T1000 (cell line): ENCODE results near the gene CLASP1.
"Not testable (repeated sequence)": the region's sequence is repeated elsewhere in the genome, so short reads cannot be mapped to it uniquely, and the experiment has no call there.

Experiments used
- DNase-seq: peaks from one replicate; lab custom pipeline; 2025; ENCODE audit warnings: mixed read lengths; lab: John Stamatoyannopoulos, UW

CLASP1 gene

DNA sequence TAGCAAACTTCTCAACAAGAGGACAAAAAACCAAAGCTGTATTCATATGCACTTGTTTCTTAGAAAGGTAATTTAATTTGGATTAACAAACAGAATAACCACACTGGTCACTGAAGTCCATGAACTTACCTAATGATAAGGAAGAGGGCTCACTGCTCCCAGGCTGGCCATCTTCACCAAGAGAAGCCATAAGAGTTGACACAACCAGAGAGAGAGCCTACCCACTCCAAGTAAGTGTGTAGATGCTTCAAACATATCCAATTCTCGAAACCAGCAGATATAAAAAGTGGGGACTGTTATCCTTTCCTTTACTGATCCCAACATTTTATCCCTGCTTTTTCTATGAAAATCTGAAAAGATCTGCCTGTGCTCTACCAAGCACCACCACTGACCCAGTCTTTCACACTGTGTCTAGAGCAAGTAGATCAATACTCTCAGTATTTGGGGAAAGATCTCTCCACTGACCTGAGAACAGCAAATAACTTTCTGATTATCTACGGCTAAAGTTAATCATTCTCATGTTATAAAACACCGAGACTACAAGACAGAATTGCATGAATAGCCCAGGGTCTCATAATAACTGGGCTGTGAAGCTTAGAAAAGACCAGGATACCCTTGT lies 230.1 kb downstream of the CLASP1 start:
- no peak for DNase-seq

DNA sequence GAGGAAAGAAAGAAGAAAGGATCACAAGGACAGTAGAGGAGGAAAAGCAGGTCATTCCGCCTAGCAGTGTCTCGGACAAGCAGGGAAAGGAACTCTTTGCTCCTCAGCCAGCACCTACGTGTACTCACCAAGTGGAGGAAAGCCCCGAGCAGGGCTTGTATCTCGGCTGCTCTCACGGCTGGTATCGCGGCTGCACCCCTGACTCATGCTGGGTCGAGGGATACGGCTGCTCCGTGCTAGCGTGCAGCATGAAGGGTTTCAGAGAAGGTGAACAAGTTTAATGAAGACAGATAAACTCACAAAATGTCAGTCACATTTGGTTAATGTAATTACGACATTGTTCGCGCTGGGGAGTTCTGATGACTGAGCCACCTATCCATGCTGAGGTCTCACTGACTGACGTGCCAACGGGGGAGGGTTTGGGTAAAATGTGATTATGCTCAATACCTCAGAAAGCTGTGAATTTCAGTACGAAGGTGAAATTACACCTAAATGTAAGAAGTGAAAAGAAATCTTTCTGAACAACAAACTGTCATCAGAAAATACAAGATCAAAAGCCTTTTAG lies 230.7 kb downstream of the CLASP1 start:
- DNase-seq = no peak

DNA sequence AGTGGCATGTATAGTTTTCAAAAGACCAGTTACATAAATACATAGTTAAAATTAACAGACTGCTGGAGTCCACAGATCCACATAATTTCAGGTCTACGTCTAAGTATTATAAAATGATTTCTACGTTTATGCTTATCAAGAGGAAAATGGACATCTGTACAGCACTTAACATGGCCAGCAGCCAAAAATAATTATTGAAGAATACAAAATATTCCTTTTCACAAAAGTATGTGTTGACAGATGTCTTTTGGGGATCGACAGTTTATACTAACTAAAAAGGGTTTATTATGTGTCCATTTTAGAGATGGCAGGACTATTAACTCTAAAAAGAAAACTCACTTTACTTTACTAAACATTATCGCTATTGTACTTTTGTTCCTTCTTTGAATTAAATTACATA lies 231.4 kb downstream of the CLASP1 start:
- DNase-seq = no peak

DNA sequence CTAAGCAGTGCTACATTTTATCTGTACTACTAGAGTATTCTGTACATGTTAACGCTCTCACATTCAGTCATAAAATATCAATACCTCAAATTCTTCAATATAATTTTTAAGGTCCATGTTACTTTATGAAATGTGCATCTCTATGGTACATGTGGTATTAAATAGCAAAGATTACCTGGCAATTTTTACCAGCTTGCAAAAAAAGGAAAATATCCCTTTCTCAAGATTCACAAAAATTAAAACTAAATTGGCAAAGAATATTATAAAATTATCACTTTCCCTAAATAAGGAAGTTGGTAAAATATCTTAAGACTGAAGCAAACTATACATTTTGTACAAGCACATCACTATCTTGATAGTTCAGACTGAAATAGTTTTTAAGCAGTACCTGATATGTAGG lies 233.5 kb downstream of the CLASP1 start:
- DNase-seq = no peak

DNA sequence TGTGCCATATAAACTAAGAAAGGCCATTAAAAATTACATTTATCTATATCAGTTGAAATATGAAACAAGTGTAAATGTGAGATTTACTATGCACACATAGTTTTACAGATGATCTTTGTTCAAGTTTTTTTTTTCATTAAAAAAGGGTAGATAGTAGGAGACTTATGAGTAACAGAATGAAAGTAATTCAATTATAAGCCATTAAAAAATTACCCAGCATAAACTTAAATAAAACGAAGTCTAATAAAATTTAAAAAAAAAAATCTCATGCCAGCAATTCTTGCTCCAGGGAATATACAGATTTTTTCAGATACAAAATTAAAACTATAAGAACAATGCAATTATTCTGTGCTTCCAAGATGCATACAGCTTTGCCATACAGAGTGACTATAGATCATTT lies 236.9 kb downstream of the CLASP1 start:
- no peak for DNase-seq

DNA sequence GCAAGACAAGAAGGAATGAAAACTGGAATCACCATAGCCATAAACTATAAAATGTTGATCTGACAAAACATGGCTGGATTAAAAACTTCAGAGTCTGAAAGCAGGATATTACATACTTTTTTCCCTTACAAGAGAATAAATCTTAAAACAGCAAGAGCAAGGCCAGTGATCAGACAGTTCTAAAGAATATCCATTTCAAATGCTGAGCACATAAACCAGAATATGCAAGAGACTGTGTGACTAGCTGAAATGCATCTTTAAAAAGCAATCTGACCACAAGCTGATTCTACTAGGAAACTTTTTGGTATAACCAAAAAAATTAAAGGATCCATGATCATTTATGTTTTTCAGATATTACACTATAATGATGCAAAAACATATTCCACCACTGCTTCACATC lies 239.3 kb downstream of the CLASP1 start:
- no peak for DNase-seq

DNA sequence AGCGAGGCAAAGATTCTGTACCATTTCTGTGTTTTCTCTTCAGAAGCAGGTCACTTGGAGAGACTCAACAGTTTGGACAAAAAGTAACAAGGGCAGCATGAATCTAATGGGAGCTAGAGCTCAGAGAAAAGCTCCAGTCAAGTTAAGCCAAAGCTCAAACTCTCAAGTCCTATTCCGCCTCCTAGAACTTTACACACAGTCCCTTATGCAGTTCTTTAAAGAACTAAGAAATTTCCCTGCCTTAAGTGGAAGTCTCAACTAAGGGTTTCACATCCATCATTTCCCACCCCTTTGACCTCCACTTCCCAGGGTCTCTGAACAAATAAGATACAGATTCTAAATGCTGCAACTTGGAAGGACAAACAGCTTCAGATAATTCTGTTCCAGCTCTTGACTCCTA lies 239.9 kb downstream of the CLASP1 start:
- DNase-seq = no peak

DNA sequence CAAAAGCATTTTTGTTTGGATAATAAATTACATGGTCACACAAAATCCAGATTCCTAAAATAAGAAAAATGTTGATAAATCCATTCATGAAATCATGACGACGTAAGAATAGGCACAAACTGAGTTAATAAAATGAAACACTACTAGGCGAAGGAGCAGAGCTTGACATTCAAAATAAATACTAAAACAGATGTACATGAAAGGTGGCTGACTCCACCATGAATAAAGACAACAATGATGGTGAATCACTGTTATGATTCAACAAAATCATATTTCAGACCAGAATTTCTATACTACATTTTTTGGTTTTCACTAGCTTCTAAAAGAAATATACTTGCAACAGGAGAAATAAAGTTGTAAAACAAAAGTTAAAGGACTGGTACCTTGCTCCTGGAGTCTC lies 240.6 kb downstream of the CLASP1 start:
- DNase-seq = no peak

DNA sequence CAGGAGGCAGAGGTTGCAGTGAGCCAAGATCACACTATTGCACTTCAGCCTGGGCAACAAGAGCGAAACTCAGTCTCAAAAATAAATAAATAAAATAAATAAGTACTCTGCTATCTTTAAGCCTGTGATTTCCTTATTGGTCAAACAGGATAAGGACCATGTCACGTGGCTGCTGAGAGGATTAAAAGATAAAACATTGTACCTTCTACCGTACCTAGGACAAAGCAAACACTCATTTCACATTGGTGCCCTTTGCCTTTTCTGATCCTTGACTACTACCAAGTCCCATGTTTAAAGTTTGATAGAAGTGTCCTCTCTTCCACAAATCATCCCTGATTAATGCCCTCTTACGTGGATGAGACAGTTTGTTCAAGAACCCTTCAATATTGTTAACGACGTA lies 244.0 kb downstream of the CLASP1 start:
- no peak for DNase-seq

DNA sequence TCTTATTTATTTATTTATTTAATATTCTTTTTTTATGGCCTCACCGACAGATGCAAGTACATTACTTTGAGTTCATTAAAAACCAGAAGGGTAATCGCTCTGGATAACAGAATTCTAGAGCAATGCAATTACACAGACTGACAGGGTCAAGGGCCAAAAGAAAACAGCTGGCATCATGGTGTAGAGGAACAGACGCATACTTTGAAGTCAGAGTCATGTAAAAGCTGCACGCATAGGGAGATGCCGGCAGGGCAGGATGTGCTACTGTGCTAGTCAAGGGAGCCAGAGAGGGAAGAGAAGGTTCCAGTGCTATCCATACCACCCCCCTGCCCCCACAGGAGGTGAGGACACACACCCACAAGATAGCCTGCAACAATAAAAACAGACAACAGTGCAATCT lies 249.1 kb downstream of the CLASP1 start:
- no peak for DNase-seq

DNA sequence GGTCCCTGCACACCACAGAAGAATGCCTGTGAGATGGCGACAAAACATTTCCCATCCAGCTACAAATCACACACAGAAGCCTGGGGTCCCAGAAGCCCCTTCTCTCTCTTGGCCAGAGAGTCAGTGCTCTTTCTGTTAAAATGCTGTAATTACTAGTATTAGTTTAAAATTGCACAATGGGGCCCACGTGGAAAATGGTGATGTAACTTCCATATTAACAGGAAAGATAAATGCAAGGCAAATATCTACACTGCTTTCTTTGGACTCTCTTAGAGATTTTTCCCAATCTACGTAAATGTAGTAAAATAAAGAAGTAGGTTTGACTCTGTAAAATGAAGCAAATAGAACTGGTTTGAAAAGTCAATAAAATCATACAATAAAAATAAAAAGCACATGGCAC lies 250.4 kb downstream of the CLASP1 start:
- DNase-seq = no peak

DNA sequence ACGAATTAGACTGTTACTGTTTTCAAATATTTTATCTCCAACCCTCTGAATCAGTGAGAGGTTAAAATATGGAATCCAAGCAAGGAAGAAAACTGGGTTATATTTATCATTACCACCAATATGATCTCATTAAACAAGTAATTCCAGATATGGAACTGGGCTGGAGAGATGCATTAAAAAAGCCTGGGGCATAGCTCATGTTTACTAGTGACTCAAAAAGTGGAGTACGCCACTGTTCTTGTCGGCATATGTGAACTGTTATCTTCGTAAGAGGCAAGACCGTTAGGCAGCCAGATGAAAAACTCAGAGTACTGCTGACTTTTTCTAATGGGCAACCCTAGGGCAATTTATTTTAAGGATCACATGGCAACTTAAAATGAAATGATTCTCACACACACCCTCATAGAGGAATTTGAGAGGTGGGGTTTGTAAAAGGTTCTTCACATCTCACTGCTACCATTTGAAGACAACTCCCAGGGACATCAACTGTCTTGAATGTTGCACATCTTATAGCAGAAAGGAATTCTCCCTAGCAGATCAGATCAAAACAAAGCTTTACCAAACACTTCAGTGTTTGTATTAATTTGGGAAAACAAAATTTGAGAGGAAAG lies 259.1 kb downstream of the CLASP1 start:
- no peak for DNase-seq

DNA sequence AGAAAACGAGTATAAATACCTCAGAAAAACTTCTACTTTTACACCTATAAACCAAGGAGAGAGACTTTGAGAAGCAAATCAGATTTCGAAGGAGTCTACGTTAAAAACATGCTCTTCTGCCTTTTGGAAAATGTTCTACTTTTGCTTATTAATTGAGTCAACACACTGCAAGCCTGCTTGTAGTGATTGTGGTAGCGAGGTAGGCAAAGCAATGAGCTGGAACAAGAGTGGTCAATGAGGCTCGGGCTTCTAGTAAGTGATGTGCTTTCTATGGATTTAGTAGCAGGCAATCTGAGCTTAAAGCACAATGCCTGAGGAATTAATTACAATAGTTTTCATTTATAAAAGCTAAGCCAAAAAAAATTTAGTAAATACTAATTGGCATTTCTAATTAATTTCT lies 260.9 kb downstream of the CLASP1 start:
- DNase-seq = no peak

DNA sequence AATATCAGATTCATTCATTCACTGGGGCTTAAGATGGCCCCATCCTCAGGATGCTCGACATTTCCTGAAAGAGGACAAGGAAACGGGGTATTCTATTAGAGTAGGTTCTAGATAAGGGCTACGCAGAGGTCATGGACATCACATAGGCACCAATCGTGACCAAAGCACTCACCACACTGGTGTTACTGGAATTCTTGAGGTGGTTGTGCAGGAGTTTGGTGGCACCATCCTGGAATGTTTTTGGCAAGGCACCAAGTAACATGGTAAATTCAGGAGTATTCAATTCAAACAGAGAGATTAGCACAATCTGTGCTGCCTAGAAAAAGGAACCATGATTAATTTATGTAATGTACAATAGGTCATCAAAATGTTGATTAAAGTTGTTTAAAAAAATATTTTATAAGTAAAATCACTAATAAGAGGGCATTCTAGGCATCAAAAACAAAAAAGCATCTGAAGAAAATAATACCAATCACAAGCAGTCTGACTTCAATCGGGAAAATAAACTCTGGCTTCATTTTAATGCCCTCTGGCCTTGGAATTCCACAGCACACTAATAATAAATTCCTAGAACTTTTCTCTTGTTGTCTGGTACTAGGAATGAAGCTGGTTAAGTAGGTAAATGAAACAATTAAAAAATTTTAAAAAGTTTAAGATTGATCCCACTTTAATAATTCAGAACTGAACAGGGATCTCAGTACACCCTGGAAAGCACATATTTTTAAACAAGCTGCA lies 261.5 kb downstream of the CLASP1 start:
- no peak for DNase-seq

DNA sequence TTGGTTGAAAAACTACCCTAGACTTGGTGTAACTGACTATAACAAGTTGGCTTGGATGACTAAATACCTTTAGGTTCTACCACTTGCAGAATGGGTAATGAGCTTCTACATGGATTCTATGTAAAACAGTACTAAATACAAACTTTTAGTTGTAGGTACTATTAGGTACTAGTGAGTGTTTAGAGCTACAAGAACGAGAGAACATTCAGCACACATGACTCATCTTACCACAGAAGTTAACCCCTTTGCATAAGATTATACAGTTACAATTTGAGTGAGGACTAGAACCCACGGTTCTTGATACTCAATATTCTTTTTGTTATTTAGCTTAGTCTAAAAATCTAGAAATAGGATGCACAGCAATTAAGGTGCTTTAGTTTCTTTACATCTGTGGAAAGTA lies 262.6 kb downstream of the CLASP1 start:
- no peak for DNase-seq

DNA sequence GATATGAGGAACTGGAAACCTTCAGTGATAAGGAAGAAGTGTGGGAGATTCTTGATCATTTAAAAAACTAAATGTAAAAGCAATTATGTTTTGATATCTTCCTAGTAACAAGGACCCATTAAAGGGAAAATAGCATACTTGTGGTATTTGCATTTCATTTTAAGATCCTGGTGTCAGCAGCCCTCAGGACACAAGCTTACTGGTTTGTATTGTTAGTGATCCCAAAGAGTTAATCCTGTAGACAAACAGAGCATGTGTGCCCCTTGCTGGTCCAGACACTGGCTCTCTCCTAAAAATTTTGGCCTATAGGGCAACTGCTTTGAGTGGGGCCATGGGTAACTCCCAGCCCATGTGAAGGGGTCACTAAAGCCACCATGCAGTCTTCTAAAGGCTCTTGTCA lies 263.2 kb downstream of the CLASP1 start:
- DNase-seq = no peak

DNA sequence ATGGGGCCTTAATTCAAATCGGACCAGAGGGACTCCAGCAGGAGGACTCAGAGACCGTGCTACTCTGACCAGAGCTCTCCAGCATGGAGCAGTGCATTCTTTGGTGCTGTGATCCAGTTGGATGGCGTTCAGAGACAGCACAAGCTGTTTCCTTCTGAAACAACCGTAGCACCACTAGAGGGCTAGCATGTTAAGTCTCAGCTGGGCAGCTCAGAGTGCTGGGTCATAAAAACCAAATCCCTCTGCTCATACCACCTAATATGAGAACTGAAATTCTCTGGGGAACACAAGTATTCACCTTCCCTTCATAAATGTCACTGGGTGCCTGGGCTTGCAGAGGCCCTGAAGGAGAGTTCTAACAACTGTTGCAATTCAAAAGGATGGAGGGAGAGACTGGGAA lies 266.5 kb downstream of the CLASP1 start:
- no peak for DNase-seq

DNA sequence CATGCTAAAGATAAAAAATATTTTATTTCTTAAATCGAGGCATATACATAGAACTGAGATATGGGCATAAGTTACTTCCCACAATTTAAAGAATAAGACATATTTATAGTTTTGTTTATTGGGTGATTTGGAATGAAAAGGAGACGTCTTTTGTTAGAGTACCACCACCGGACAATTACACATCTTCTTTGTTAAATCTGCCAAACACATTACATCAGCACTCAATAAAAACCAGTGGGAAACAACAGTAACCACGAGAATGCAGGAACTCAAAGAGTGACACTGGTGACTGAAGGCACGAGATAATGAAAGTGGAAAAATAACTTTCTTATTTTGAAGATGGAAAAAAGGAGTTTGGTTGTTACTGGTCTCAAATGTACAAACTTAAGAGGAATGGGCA lies 271.6 kb downstream of the CLASP1 start:
- no peak for DNase-seq

DNA sequence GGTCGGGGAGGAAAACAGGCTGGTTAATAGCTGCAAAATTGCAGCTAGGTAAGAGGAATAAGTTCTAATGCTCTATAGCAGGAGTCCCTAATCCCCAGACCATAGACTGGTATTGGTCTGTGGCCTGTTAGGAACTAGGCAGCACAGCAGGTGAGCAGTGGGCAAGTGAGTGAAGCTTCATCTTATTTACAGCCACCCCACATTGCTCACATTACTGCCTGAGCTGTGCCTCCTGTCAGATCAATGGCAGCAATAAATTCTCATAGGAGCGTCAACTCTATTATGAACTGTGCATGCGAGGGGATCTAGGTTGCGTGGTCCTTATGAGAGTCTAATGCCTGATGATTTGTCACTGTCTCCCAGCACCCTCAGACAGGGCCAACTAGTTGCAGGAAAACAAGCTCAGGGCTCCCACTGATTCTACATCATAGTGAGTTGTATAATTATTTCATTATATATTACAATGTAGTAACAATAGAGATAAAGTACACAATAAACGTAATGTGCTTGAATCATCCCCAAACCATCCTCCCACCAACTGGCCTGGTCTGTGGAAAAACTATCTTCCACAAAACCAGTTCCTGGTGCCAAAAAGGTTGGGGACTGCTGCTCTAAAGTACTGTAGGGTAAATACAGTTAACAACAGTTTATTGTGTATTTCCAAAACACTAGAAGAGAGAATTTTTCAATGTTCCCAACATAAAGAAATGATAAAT lies 272.6 kb downstream of the CLASP1 start:
- no peak for DNase-seq

DNA sequence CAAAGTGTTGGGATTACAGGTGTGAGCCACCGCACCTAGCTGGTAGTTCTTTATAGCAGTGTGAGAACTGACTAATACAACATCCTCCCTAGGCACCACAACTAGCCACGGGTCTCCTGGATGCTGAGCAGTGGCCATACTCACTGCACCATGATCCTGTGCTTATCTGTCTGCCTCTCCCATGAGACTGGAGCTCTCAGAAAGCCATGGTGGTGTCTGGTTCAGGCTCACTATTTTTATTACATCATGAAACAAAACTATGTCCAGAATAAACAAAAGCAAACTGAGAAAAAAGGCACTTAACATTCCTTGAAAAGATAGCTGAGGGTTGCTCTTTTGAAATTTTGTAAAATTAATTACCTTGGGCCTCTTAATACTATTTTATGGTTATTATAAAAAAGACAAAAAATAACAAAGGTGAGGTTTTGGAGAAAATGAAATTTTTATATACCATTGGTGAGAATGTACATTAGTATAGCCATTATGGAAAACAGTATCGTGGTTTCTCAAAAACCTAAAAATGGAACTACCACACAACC lies 273.6 kb downstream of the CLASP1 start:
- no peak for DNase-seq

DNA sequence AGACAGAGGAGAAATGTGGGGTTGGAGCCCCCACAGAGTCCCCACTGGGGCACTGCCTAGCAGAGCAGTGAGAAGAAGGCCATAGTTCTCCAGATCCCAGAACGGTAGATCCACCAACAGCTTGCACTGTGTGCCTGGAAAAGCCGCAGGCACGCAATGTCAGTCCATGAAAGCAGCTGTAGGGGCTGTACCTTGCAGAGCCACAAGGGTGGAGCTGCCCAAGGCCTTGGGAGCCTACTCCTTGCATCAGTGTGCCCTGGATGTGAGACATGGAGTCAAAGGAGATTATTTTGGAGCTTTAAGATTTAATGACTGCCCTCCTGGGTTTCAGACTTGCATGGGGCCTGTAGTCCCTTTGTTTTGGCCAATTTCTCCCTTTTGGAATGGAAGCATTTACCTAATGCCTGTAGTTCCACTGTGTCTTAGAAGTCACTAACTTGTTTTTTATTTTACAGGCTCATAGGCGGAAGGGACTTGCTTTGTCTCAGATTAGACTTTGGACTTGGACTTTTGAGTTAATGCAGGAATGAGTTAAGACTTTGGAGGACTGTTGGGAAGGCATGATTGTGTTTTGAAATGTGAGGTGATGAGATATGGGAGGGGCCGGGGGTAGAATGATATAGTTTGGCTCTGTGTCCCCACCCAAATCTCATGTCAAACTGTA lies 274.7 kb downstream of the CLASP1 start:
- not testable (repeated sequence) for DNase-seq
